Skeletal muscle tissue (tissue), 4 donors: ENCODE measurements around the gene MDFIC. TPM values are rescaled to one million over a fixed set of nuclear protein-coding genes. Genes with fewer than 3 reads are reported as not detected.

Experiments used
- H3K27ac ChIP-seq: one replicate; pipeline ENCODE4 v1.7.0; 2013; ENCODE audit warnings: mild to moderate bottlenecking, low read depth, low read length, inconsistent platforms
- H3K27me3 ChIP-seq, 3 donors: one replicate each; pipeline ENCODE4 v1.7.0; 2013; ENCODE audit warnings: low read length in 3 of 3; ENCODE audit not compliant: control insufficient read depth in 3 of 3, insufficient read depth in 3 of 3
- H3K36me3 ChIP-seq, 3 donors: one replicate each; pipeline ENCODE4 v1.7.0; 2013; ENCODE audit warnings: low read length in 3 of 3; ENCODE audit not compliant: control insufficient read depth in 3 of 3, insufficient read depth in 3 of 3
- H3K4me1 ChIP-seq, 3 donors: one replicate each; pipeline ENCODE4 v1.7.0; 2013; ENCODE audit warnings: low read length in 3 of 3, mild to moderate bottlenecking in 3 of 3; ENCODE audit not compliant: control insufficient read depth in 3 of 3, insufficient read depth in 3 of 3
- H3K4me3 ChIP-seq, 3 donors: one replicate each; pipeline ENCODE4 v1.7.0; 2013; ENCODE audit warnings: low read length in 3 of 3
- H3K9ac ChIP-seq, 3 donors: one replicate each; pipeline ENCODE4 v1.7.0; 2013; ENCODE audit warnings: low read length in 3 of 3, mild to moderate bottlenecking in 3 of 3, moderate library complexity in 2 of 3, low read depth in 1 of 3
- H3K9me3 ChIP-seq, 3 donors: one replicate each; pipeline ENCODE4 v1.7.0; 2013; ENCODE audit warnings: low read length in 3 of 3; ENCODE audit not compliant: control insufficient read depth in 3 of 3
- total RNA-seq: library from RNA; depleted of rRNA; stranded (reverse); fragments of >200 nt; gene quantifications from one replicate; pipeline ENCODE4 v1.2.3, GENCODE V29; 2014
- donor health status: Osteomylitis.

MDFIC gene
- total RNA-seq, 1 donor from 2014 or later = 20.9 TPM

- H3K27me3 ChIP-seq = no peaks in the 10 kb centered on the region
- peak overlapping the region in 1 of 3 donors; percentile 43 for H3K4me3 ChIP-seq
- H3K9ac ChIP-seq = no peak overlapping the region
- H3K9me3 ChIP-seq = no peaks in the 10 kb centered on the region
- no peak overlapping the region for H3K27ac ChIP-seq
- H3K36me3 ChIP-seq = no peaks in the 10 kb centered on the region
- peaks cover 0 to 4% (median 4%) of the 10 kb centered on the region in 3 donors for H3K4me1 ChIP-seq
Observed at GRCh38 chr7:114924038-114924712, 2.3 kb downstream of the MDFIC start.

GRCh38 chr7:114925434-114925833 is 3.5 kb downstream of the MDFIC start:
- no peak overlapping the region for H3K27ac ChIP-seq
- H3K4me3 ChIP-seq = peak overlapping the region in 1 of 3 donors; percentile 5
- H3K27me3 ChIP-seq = no peaks in the 10 kb centered on the region
- no peaks in the 10 kb centered on the region for H3K36me3 ChIP-seq
- no peak overlapping the region for H3K9ac ChIP-seq
- H3K9me3 ChIP-seq = no peaks in the 10 kb centered on the region
- peaks cover 0 to 4% (median 4%) of the 10 kb centered on the region in 3 donors for H3K4me1 ChIP-seq

- Histone ChIP-seq H3K9me3 (no peaks in the 10 kb centered on the region), H3K9ac (no peak overlapping the region), H3K27ac (no peak overlapping the region), H3K4me3 (no peak overlapping the region), H3K4me1 (peaks cover 0 to 3% (median 2%) of the 10 kb centered on the region in 3 donors), H3K27me3 (no peaks in the 10 kb centered on the region), H3K36me3 (no peaks in the 10 kb centered on the region)
Observed at GRCh38 chr7:114928060-114928459, 6.2 kb downstream of the MDFIC start.

GRCh38 chr7:114929570-114929969 is 7.7 kb downstream of the MDFIC start:
- Histone ChIP-seq H3K27ac (no peak overlapping the region), H3K9ac (no peak overlapping the region), H3K4me1 (peaks cover 0 to 3% (median 0%) of the 10 kb centered on the region in 3 donors), H3K9me3 (no peaks in the 10 kb centered on the region), H3K4me3 (no peak overlapping the region), H3K36me3 (no peaks in the 10 kb centered on the region), H3K27me3 (no peaks in the 10 kb centered on the region)

- Histone ChIP-seq H3K27ac (no peak overlapping the region), H3K9me3 (no peaks in the 10 kb centered on the region), H3K27me3 (no peaks in the 10 kb centered on the region), H3K9ac (no peak overlapping the region), H3K36me3 (no peaks in the 10 kb centered on the region), H3K4me3 (no peak overlapping the region), H3K4me1 (peaks cover 0 to 3% (median 0%) of the 10 kb centered on the region in 3 donors)
Observed at GRCh38 chr7:114930107-114930661, 8.3 kb downstream of the MDFIC start.

- Histone ChIP-seq H3K27me3 (no peaks in the 10 kb centered on the region), H3K4me1 (peaks cover 0 to 3% (median 0%) of the 10 kb centered on the region in 3 donors), H3K4me3 (no peak overlapping the region), H3K9me3 (no peaks in the 10 kb centered on the region), H3K36me3 (no peaks in the 10 kb centered on the region), H3K9ac (no peak overlapping the region), H3K27ac (no peak overlapping the region)
Observed at GRCh38 chr7:114930829-114931655, 9.1 kb downstream of the MDFIC start.

- Histone ChIP-seq H3K9me3 (no peaks in the 10 kb centered on the region), H3K27me3 (no peaks in the 10 kb centered on the region), H3K27ac (no peak overlapping the region), H3K4me1 (peaks cover 0 to 3% (median 0%) of the 10 kb centered on the region in 3 donors), H3K36me3 (no peaks in the 10 kb centered on the region), H3K9ac (no peak overlapping the region), H3K4me3 (no peak overlapping the region)
Observed at GRCh38 chr7:114931656-114932011, 9.7 kb downstream of the MDFIC start.

- H3K4me1 ChIP-seq = peaks cover 0 to 3% (median 0%) of the 10 kb centered on the region in 3 donors
- no peak overlapping the region for H3K4me3 ChIP-seq
- H3K9ac ChIP-seq = no peak overlapping the region
- H3K9me3 ChIP-seq = no peaks in the 10 kb centered on the region
- no peak overlapping the region for H3K27ac ChIP-seq
- H3K36me3 ChIP-seq = no peaks in the 10 kb centered on the region
- H3K27me3 ChIP-seq = no peaks in the 10 kb centered on the region
Observed at GRCh38 chr7:114932991-114933390, 11.1 kb downstream of the MDFIC start.

GRCh38 chr7:114933658-114934057 is 11.8 kb downstream of the MDFIC start:
- H3K9me3 ChIP-seq = no peaks in the 10 kb centered on the region
- no peak overlapping the region for H3K4me3 ChIP-seq
- peaks cover 0 to 3% (median 0%) of the 10 kb centered on the region in 3 donors for H3K4me1 ChIP-seq
- H3K36me3 ChIP-seq = no peaks in the 10 kb centered on the region
- H3K27ac ChIP-seq = no peak overlapping the region
- no peak overlapping the region for H3K9ac ChIP-seq
- H3K27me3 ChIP-seq = no peaks in the 10 kb centered on the region

- Histone ChIP-seq H3K27me3 (no peaks in the 10 kb centered on the region), H3K36me3 (no peaks in the 10 kb centered on the region), H3K9me3 (no peaks in the 10 kb centered on the region), H3K27ac (no peak overlapping the region), H3K4me1 (peaks cover 0 to 3% (median 0%) of the 10 kb centered on the region in 3 donors), H3K4me3 (no peak overlapping the region), H3K9ac (no peak overlapping the region)
Observed at GRCh38 chr7:114934086-114934485, 12.2 kb downstream of the MDFIC start.
